Smooth muscle cell (in vitro differentiated cells): ENCODE measurements around the gene FREM3. TPM values are rescaled to one million over a fixed set of nuclear protein-coding genes. Genes with fewer than 3 reads are reported as not detected.

Experiments used
- DNase-seq: peaks from one replicate; lab custom pipeline; 2025; ENCODE audit not compliant: unreplicated experiment; lab: John Stamatoyannopoulos, UW
- H2AFZ ChIP-seq: fragments of 200-600 bp; sonication (generic); 2 replicates; pipeline ENCODE4 v1.6.0; 2016; ENCODE audit warnings: antibody characterized with exemption, low read depth, mild to moderate bottlenecking
- H3F3A ChIP-seq: fragments of 200-600 bp; sonication (generic); 2 replicates; pipeline ENCODE4 v1.6.0; 2017; ENCODE audit warnings: antibody characterized with exemption, low read depth
- H3K27ac ChIP-seq: fragments of 200-600 bp; sonication (generic); 2 replicates; pipeline ENCODE4 v1.5.1; 2016; ENCODE audit warnings: low read depth, mild to moderate bottlenecking
- H3K27me3 ChIP-seq: fragments of 200-600 bp; sonication (generic); 2 replicates; pipeline ENCODE4 v1.6.1; 2016; ENCODE audit warnings: low read depth, mild to moderate bottlenecking
- H3K36me3 ChIP-seq: fragments of 200-600 bp; sonication (generic); 2 replicates; pipeline ENCODE4 v1.5.1; 2016; ENCODE audit warnings: low read depth
- H3K4me1 ChIP-seq: fragments of 200-600 bp; sonication (generic); 2 replicates; pipeline ENCODE4 v1.5.1; 2016; ENCODE audit warnings: low read depth
- H3K4me2 ChIP-seq: fragments of 200-600 bp; sonication (generic); 2 replicates; pipeline ENCODE4 v1.6.0; 2016; ENCODE audit warnings: mild to moderate bottlenecking
- H3K4me3 ChIP-seq: fragments of 200-600 bp; sonication (generic); 2 replicates; pipeline ENCODE4 v1.5.1; 2016; ENCODE audit warnings: mild to moderate bottlenecking
- H3K79me2 ChIP-seq: fragments of 200-600 bp; sonication (generic); 2 replicates; pipeline ENCODE4 v1.6.0; 2016; ENCODE audit warnings: low read depth, mild to moderate bottlenecking
- H3K9ac ChIP-seq: fragments of 200-600 bp; sonication (generic); 2 replicates; pipeline ENCODE4 v1.6.0; 2016; ENCODE audit warnings: low read depth
- H3K9me3 ChIP-seq: fragments of 200-600 bp; sonication (generic); replicated peaks from 2 replicates; pipeline ENCODE4 v1.5.1; 2016; ENCODE audit warnings: low read depth
- H4K20me1 ChIP-seq: fragments of 200-600 bp; sonication (generic); 2 replicates; pipeline ENCODE4 v1.6.0; 2016; ENCODE audit warnings: low read depth
- WGBS: methylation state at CpG from one replicate; pipeline ENCODE4 v1.1.7; 2016; ENCODE audit warnings: low lambda C conversion rate; 5-methylcytosine and 5-hydroxymethylcytosine counted together
- polyA plus RNA-seq: library from polyadenylated mRNA; unstranded; fragments of >200 nt; fragmentation: Nextera tagmentation; extraction: Ambion mirVana; gene quantifications from 2 replicates; pipeline ENCODE4 v1.2.1, GENCODE V29; 2016
- total RNA-seq: library from RNA; depleted of rRNA; stranded (reverse); fragments of >200 nt; gene quantifications from 2 replicates; pipeline ENCODE4 v1.2.3, GENCODE V29; 2014
- TF ChIP-seq, protein P1 (sequence below): fragments of 200-600 bp; sonication (generic); IDR thresholded peaks from 2 replicates; pipeline ENCODE4 v1.5.1; 2017; ENCODE audit warnings: borderline replicate concordance, mild to moderate bottlenecking, antibody characterized with exemption; ENCODE audit not compliant: insufficient read depth, poor library complexity, severe bottlenecking

FREM3 gene
- total and polyA plus RNA-seq, 2 experiments from 2014 or later = not detected

DNA sequence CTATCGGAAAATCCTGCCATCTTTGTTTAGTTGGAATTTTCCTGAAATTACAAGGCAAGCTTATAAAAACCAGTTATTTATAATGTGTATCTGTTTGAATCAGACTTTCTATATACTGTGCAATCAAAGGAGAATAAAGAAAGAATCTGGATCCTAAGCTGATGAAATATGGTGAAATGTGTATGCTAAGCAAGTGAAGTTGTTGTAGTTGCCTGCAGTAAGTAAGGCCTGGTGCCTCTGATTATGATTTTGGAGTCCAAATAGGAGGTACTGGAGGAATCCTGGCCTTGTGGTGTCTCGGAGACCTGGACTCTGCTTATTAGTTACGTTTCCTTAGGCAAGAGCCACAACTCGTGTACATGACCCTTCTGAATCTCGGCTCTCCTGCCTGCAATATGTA is 13.1 kb upstream of the FREM3 start:
- Histone ChIP-seq H3K36me3 (no peaks in the 10 kb centered on the region), H3K27ac (no peak overlapping the region), H3F3A (no peaks in the 10 kb centered on the region), H3K9ac (no peak overlapping the region), H3K27me3 (no peaks in the 10 kb centered on the region), H3K4me3 (no peak overlapping the region), H3K79me2 (no peaks in the 10 kb centered on the region), H4K20me1 (no peaks in the 10 kb centered on the region), H3K4me1 (no peaks in the 10 kb centered on the region), H3K9me3 (no peaks in the 10 kb centered on the region), H2AFZ (no peak overlapping the region), H3K4me2 (no peak overlapping the region)
- 78% methylated on average over 5 of the region's 5 CpGs for WGBS
- TF ChIP-seq, protein P1, sequence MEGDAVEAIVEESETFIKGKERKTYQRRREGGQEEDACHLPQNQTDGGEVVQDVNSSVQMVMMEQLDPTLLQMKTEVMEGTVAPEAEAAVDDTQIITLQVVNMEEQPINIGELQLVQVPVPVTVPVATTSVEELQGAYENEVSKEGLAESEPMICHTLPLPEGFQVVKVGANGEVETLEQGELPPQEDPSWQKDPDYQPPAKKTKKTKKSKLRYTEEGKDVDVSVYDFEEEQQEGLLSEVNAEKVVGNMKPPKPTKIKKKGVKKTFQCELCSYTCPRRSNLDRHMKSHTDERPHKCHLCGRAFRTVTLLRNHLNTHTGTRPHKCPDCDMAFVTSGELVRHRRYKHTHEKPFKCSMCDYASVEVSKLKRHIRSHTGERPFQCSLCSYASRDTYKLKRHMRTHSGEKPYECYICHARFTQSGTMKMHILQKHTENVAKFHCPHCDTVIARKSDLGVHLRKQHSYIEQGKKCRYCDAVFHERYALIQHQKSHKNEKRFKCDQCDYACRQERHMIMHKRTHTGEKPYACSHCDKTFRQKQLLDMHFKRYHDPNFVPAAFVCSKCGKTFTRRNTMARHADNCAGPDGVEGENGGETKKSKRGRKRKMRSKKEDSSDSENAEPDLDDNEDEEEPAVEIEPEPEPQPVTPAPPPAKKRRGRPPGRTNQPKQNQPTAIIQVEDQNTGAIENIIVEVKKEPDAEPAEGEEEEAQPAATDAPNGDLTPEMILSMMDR = no peak
- no peak for DNase-seq

DNA sequence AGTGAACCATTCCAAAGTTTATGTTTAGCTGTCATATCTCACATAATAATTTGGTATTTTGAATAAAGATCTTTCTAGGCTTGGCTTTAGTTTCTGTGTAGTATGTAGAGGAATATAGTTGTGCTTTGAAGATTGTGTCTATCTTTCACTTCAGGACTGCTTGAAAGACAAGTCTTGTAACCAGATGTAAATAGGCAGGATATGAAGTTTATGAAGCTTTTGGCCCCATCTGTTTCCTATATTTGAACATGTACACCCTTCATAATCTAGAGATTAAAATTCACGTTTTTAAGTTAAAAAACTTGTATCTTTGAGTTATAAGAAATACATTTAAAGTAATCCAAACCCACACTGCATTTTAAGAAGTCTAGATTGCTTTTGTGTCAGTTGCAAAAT is 11.7 kb upstream of the FREM3 start:
- H2AFZ ChIP-seq = no peak overlapping the region
- WGBS = 44% methylated on average over 1 of the region's 1 CpG
- no peaks in the 10 kb centered on the region for H3F3A ChIP-seq
- no peaks in the 10 kb centered on the region for H3K36me3 ChIP-seq
- no peaks in the 10 kb centered on the region for H3K9me3 ChIP-seq
- H4K20me1 ChIP-seq = no peaks in the 10 kb centered on the region
- H3K79me2 ChIP-seq = no peaks in the 10 kb centered on the region
- no peak overlapping the region for H3K27ac ChIP-seq
- H3K4me1 ChIP-seq = no peaks in the 10 kb centered on the region
- no peak overlapping the region for H3K4me3 ChIP-seq
- no peak overlapping the region for H3K4me2 ChIP-seq
- no peak for DNase-seq
- TF ChIP-seq, protein P1 = no peak
- H3K9ac ChIP-seq = no peak overlapping the region
- no peaks in the 10 kb centered on the region for H3K27me3 ChIP-seq

DNA sequence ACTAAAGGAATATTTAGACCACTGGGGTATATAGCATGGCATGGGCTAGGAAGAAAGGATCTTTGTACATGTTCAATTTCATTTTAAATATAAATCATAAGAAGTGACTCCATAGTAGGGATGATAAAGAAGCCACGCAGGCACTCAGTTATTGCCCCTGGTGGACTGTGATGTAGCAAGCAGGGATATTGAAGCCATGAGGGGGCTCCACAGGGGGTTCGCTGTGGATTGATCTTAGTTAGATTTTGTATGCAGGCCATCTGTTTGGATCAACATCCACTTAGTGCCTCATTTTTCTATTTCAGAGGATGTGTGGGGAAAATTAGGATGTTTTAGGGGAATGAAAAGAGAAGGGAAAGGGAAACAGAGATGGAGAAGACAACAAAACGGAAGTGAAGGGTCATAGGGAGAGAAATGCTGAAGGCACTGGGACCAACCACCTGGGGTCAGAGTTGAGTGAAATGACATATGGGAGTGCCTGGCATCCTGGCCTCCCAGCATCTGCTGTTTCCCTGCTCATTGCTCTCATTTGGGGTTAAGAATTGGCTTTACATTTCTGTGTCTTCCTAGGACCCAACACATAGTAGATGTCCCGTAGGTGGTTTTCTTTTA is 11.2 kb upstream of the FREM3 start:
- H3K27me3 ChIP-seq = no peaks in the 10 kb centered on the region
- no peaks in the 10 kb centered on the region for H3K36me3 ChIP-seq
- H3K9me3 ChIP-seq = no peaks in the 10 kb centered on the region
- no peak for DNase-seq
- H3K9ac ChIP-seq = no peak overlapping the region
- TF ChIP-seq, protein P1 = no peak
- H3K4me2 ChIP-seq = no peak overlapping the region
- H2AFZ ChIP-seq = no peak overlapping the region
- 72% methylated on average over 4 of the region's 4 CpGs for WGBS
- no peaks in the 10 kb centered on the region for H3K79me2 ChIP-seq
- H4K20me1 ChIP-seq = no peaks in the 10 kb centered on the region
- H3F3A ChIP-seq = no peaks in the 10 kb centered on the region
- no peaks in the 10 kb centered on the region for H3K4me1 ChIP-seq
- H3K27ac ChIP-seq = no peak overlapping the region
- H3K4me3 ChIP-seq = no peak overlapping the region

DNA sequence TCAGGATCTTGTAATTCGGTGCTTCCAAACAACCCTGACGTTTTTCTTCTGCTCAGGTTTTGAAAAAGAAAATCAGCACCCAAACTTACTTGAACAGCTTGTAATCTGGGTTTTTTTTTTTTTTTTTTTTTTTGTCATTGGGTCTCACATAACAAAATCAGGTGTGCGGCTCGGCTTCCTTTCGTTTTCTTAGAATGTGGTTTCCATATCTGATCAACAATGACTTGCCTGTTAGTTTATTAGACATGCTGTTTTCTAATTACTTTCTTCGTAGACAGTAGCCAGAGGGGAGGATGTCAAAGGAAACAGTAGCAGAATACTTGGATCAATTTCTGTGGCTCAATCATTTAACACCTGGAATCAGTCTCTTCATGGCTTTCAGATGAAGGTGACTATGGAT is 890 bp upstream of the FREM3 start:
- Histone ChIP-seq H4K20me1 (no peaks in the 10 kb centered on the region), H3F3A (no peaks in the 10 kb centered on the region), H3K9me3 (no peaks in the 10 kb centered on the region), H3K27me3 (peaks cover 68% of the 10 kb centered on the region), H3K9ac (no peak overlapping the region), H3K4me2 (no peak overlapping the region), H3K36me3 (no peaks in the 10 kb centered on the region), H3K4me1 (no peaks in the 10 kb centered on the region), H3K27ac (no peak overlapping the region), H2AFZ (no peak overlapping the region), H3K79me2 (no peaks in the 10 kb centered on the region), H3K4me3 (no peak overlapping the region)
- DNase-seq = no peak
- 54% methylated on average over 6 of the region's 6 CpGs for WGBS
- TF ChIP-seq, protein P1 = no peak
